H9 (cell line): Measurements from ENCODE around the gene ZNF362. TPM values are rescaled to one million over a fixed set of nuclear protein-coding genes. Genes with fewer than 3 reads are reported as not detected.

Experiments used
- DNase-seq: peaks from one replicate; pipeline ENCODE4 v3.0.0-alpha.2; 2017
- H2AFZ ChIP-seq: one replicate; pipeline ENCODE4 v1.6.1; 2013; ENCODE audit warnings: mild to moderate bottlenecking, low read length, control low read depth, moderate library complexity
- H2AK5ac ChIP-seq: 2 replicates; pipeline ENCODE4 v1.6.1; 2013; ENCODE audit warnings: low read length, control low read depth, mixed read lengths; ENCODE audit not compliant: insufficient read length
- H2BK120ac ChIP-seq: one replicate; pipeline ENCODE4 v1.6.1; 2013; ENCODE audit warnings: low read depth, mild to moderate bottlenecking, low read length, control low read depth, inconsistent platforms; ENCODE audit not compliant: poor library complexity, severe bottlenecking
- H2BK12ac ChIP-seq: 2 replicates; pipeline ENCODE4 v1.6.1; 2013; ENCODE audit warnings: low read length, control low read depth, mixed read lengths, low read depth; ENCODE audit not compliant: insufficient read length
- H2BK15ac ChIP-seq: 2 replicates; pipeline ENCODE4 v1.6.1; 2013; ENCODE audit warnings: low read depth, low read length, control low read depth
- H2BK20ac ChIP-seq: one replicate; pipeline ENCODE4 v1.6.1; 2013; ENCODE audit warnings: low read depth, mild to moderate bottlenecking, low read length, control low read depth, inconsistent platforms; ENCODE audit not compliant: poor library complexity, severe bottlenecking
- H2BK5ac ChIP-seq: 2 replicates; pipeline ENCODE4 v1.6.1; 2013; ENCODE audit warnings: low read length, control low read depth, mixed read lengths; ENCODE audit not compliant: insufficient read length
- H3K14ac ChIP-seq: 2 replicates; pipeline ENCODE4 v1.6.1; 2013; ENCODE audit warnings: low read length, control low read depth; ENCODE audit not compliant: insufficient read depth
- H3K18ac ChIP-seq: 2 replicates; pipeline ENCODE4 v1.6.1; 2013; ENCODE audit warnings: low read depth, mild to moderate bottlenecking, mixed read lengths, low read length, control low read depth; ENCODE audit not compliant: insufficient read length
- H3K23ac ChIP-seq: 2 replicates; pipeline ENCODE4 v1.6.1; 2013; ENCODE audit warnings: low read length, control low read depth, mixed read lengths, low read depth; ENCODE audit not compliant: insufficient read length
- H3K23me2 ChIP-seq: 2 replicates; pipeline ENCODE4 v1.6.1; 2013; ENCODE audit warnings: low read depth, mild to moderate bottlenecking, mixed read lengths, low read length, control low read depth; ENCODE audit not compliant: insufficient read length, poor library complexity, severe bottlenecking
- H3K27ac ChIP-seq: 2 replicates; pipeline ENCODE4 v1.5.1; 2013; ENCODE audit warnings: low read length, control low read depth, mixed read lengths, low read depth; ENCODE audit not compliant: insufficient read length
- H3K27me3 ChIP-seq: 2 replicates; pipeline ENCODE4 v1.6.1; 2013; ENCODE audit warnings: low read length, control low read depth, inconsistent platforms; ENCODE audit not compliant: insufficient read depth
- H3K4ac ChIP-seq: 2 replicates; pipeline ENCODE4 v1.6.1; 2013; ENCODE audit warnings: low read depth, mild to moderate bottlenecking, control low read depth, inconsistent platforms, low read length, moderate library complexity
- H3K4me1 ChIP-seq: 2 replicates; pipeline ENCODE4 v1.6.1; 2013; ENCODE audit warnings: low read length, control low read depth, inconsistent platforms; ENCODE audit not compliant: insufficient read depth
- H3K4me2 ChIP-seq: 2 replicates; pipeline ENCODE4 v1.6.1; 2013; ENCODE audit warnings: low read length, control low read depth, mixed read lengths; ENCODE audit not compliant: insufficient read length, insufficient read depth
- H3K56ac ChIP-seq: 2 replicates; pipeline ENCODE4 v1.6.1; 2013; ENCODE audit warnings: low read depth, mild to moderate bottlenecking, mixed read lengths, low read length, control low read depth; ENCODE audit not compliant: insufficient read length
- H3K79me1 ChIP-seq: 2 replicates; pipeline ENCODE4 v1.6.1; 2013; ENCODE audit warnings: low read depth, mild to moderate bottlenecking, moderate library complexity, low read length, control low read depth, inconsistent platforms; ENCODE audit not compliant: insufficient read depth, poor library complexity, severe bottlenecking
- H3K79me2 ChIP-seq: 2 replicates; pipeline ENCODE4 v1.6.1; 2013; ENCODE audit warnings: low read length, control low read depth, inconsistent platforms; ENCODE audit not compliant: insufficient read depth
- H3K9ac ChIP-seq: 2 replicates; pipeline ENCODE4 v1.6.1; 2013; ENCODE audit warnings: low read length, control low read depth, mixed read lengths; ENCODE audit not compliant: insufficient read length; ENCODE audit errors: extremely low read depth
- H3K9me3 ChIP-seq: one replicate; pipeline ENCODE4 v1.6.1; 2013; ENCODE audit warnings: low read depth, low read length, inconsistent platforms; ENCODE audit not compliant: control insufficient read depth
- H3T11ph ChIP-seq: one replicate; pipeline ENCODE4 v1.6.1; 2013; ENCODE audit warnings: mild to moderate bottlenecking, low read length, control low read depth, inconsistent platforms
- H4K20me1 ChIP-seq: one replicate; pipeline ENCODE4 v1.6.1; 2013; ENCODE audit not compliant: control insufficient read depth, insufficient read length, insufficient read depth
- H4K5ac ChIP-seq: 2 replicates; pipeline ENCODE4 v1.6.1; 2013; ENCODE audit warnings: low read depth, mild to moderate bottlenecking, mixed read lengths, low read length, control low read depth; ENCODE audit not compliant: insufficient read length
- H4K8ac ChIP-seq: replicated peaks from 2 replicates; pipeline ENCODE4 v1.6.1; 2013; ENCODE audit warnings: low read length, control low read depth, mixed read lengths, low read depth; ENCODE audit not compliant: insufficient read length
- H4K91ac ChIP-seq: 2 replicates; pipeline ENCODE4 v1.6.1; 2013; ENCODE audit warnings: low read depth, mild to moderate bottlenecking, moderate library complexity, mixed read lengths, low read length, control low read depth; ENCODE audit not compliant: insufficient read length
- H3K27ac Mint-ChIP-seq, 3 experiments: 2 replicates in 2 of 3; 3 replicates in 1 of 3; pipeline ENCODE4 v1.8.0; 2020 to 2021; ENCODE audit warnings: mixed read lengths in 3 of 3, mild to moderate bottlenecking in 1 of 3, moderate library complexity in 1 of 3
- H3K27me3 Mint-ChIP-seq: 2 replicates; pipeline ENCODE4 v1.8.0; 2021; ENCODE audit warnings: low read depth, mild to moderate bottlenecking, moderate library complexity, mixed read lengths
- H3K36me3 Mint-ChIP-seq, 3 experiments: 2 replicates in 2 of 3; 3 replicates in 1 of 3; pipeline ENCODE4 v1.8.0; 2020 to 2021; ENCODE audit warnings: low read depth in 3 of 3, mixed read lengths in 3 of 3; ENCODE audit not compliant: insufficient read depth in 1 of 3
- H3K4me1 Mint-ChIP-seq, 2 experiments: 2 replicates each; pipeline ENCODE4 v1.8.0; 2020; ENCODE audit warnings: mixed read lengths in 2 of 2
- H3K4me3 Mint-ChIP-seq, 2 experiments: 2 replicates in 1 of 2; 3 replicates in 1 of 2; pipeline ENCODE4 v1.8.0; 2020 to 2021; ENCODE audit warnings: mild to moderate bottlenecking in 2 of 2, mixed read lengths in 2 of 2, moderate library complexity in 1 of 2
- H3K9me3 Mint-ChIP-seq, 2 experiments: 2 replicates in 1 of 2; 3 replicates in 1 of 2; pipeline ENCODE4 v1.8.0; 2020; ENCODE audit warnings: mild to moderate bottlenecking in 2 of 2, mixed read lengths in 2 of 2, moderate library complexity in 1 of 2
- CTCF ChIP-seq: fragments of 200-600 bp; sonication (generic); conservative IDR thresholded peaks from 3 replicates; pipeline ENCODE4 v1.8.0; 2021; ENCODE audit warnings: antibody characterized with exemption, mild to moderate bottlenecking
- WGBS: extraction: QIAGEN DNeasy Blood & Tissue Kit; methylation state at CpG from one replicate; pipeline ENCODE4 v1.1.7; 2013; ENCODE audit warnings: missing lambda C conversion rate, low lambda C conversion rate, mixed read lengths; ENCODE audit not compliant: insufficient read length; ENCODE audit errors: extremely low coverage; 5-methylcytosine and 5-hydroxymethylcytosine counted together
- total RNA-seq: library from RNA; stranded (reverse); gene quantifications from 2 replicates; pipeline ENCODE4 v1.2.1, GENCODE V29; 2021

The ZNF362 gene
- total RNA-seq, 1 experiment from 2014 or later = 18.7 TPM

DNA sequence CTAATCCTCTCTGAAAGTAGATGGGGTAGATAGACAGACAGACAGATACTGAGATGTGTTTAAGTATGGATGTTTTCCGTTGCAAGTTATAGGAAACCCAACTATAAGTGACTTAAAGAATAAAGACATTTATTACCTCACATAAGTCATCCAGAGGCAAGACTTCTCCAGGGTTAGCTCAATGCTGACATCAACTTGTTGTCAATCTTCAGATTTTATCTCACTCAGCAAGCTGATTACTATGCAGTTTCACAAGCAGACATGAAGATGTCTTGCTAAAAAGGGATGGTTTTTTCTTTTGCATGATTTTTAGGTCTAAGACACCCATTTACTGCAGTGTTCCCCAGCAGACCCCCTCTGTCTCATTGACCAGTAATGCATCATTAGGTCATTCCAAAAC is 30.7 kb upstream of the ZNF362 start:
- no peaks in the 10 kb centered on the region for H3K27me3 ChIP-seq
- H2AFZ ChIP-seq = no peak overlapping the region
- H3K18ac ChIP-seq = no peak overlapping the region
- no peak overlapping the region for H3K23ac ChIP-seq
- no peak overlapping the region for H2BK5ac ChIP-seq
- no peak overlapping the region for H2AK5ac ChIP-seq
- H3K27me3 Mint-ChIP-seq = peaks cover 16% of the 10 kb centered on the region
- H3K4me1 Mint-ChIP-seq = peaks cover 6 to 22% of the 10 kb centered on the region in 2 experiments
- H4K91ac ChIP-seq = no peak overlapping the region
- no peak overlapping the region for H2BK15ac ChIP-seq
- H4K5ac ChIP-seq = no peak overlapping the region
- no peak for TF ChIP-seq CTCF
- H4K20me1 ChIP-seq = no peaks in the 10 kb centered on the region
- WGBS = no CpG with 5 or more reads among the region's 1 CpG
- no peak overlapping the region for H2BK120ac ChIP-seq
- no peak overlapping the region for H3K14ac ChIP-seq
- H3K9ac ChIP-seq = no peak overlapping the region
- no peaks in the 10 kb centered on the region for H3K79me1 ChIP-seq
- H3K56ac ChIP-seq = no peak overlapping the region
- no peaks in the 10 kb centered on the region for H3K79me2 ChIP-seq
- no peak overlapping the region for H2BK12ac ChIP-seq
- H3K9me3 Mint-ChIP-seq = peaks cover 10 to 13% of the 10 kb centered on the region in 2 experiments; a peak in 4 of 5 replicates
- no peak overlapping the region for H4K8ac ChIP-seq
- H2BK20ac ChIP-seq = no peak overlapping the region
- H3K4me1 ChIP-seq = no peaks in the 10 kb centered on the region
- H3K9me3 ChIP-seq = no peaks in the 10 kb centered on the region
- H3K23me2 ChIP-seq = no peaks in the 10 kb centered on the region
- DNase-seq = no peak
- H3K4ac ChIP-seq = no peak overlapping the region
- H3K4me3 Mint-ChIP-seq = no peak overlapping the region
- no peak overlapping the region for H3K27ac Mint-ChIP-seq
- no peak overlapping the region for H3K4me2 ChIP-seq
- H3K36me3 Mint-ChIP-seq = peaks cover 0 to 1% (median 1%) of the 10 kb centered on the region in 3 experiments; a peak in 1 of 7 replicates
- no peak overlapping the region for H3T11ph ChIP-seq
- H3K27ac ChIP-seq = no peak overlapping the region
